HepG2 (cell line): ENCODE measurements around the gene TFG. TPM values are rescaled to one million over a fixed set of nuclear protein-coding genes. Genes with fewer than 3 reads are reported as not detected.

Experiments used
- ATAC-seq: fragments of 200-7000 bp; cut with Tn5 transposase; 3 replicates; pipeline ENCODE4 v1.9.1; 2020; ENCODE audit warnings: mild to moderate bottlenecking, moderate library complexity
- BruUV-seq: library from RNA; stranded (reverse); fragments of 400-500 nt; replicated peaks from 2 replicates; lab custom pipeline; 2021; lab: Mats Ljungman, UMichigan
- CTCF ChIA-PET: fragments of 300-600 bp; formaldehyde crosslinking; extraction: SDS; loops from one replicate; lab custom pipeline; 2021; ENCODE audit warnings: low total read pairs, inconsistent platforms, low intra/inter-chr PET ratio; lab: Yijun Ruan, JAX
- POLR2A ChIA-PET: fragments of 350-600 bp; sonication (Branson Sonifier 250); formaldehyde crosslinking; loops from one replicate; lab custom pipeline; 2020; ENCODE audit warnings: antibody characterized with exemption, inconsistent platforms; lab: Yijun Ruan, JAX
- DNase-seq: peaks from one replicate; pipeline ENCODE4 v3.0.0-alpha.2; 2015; ENCODE audit warnings: low spot score
- FAIRE-seq: peaks from 3 replicates; lab custom pipeline; 2011; peaks lifted over from hg19 to GRCh38; lab: Jason Lieb, UNC
- H2AFZ ChIP-seq: one replicate; pipeline ENCODE4 v1.6.1; 2011; ENCODE audit warnings: low read length, inconsistent platforms
- H3K27ac ChIP-seq: fragments of 300-600 bp; 3 replicates; pipeline ENCODE4 v1.8.0; 2011; ENCODE audit warnings: mixed run types, mild to moderate bottlenecking, mixed read lengths, low read length, inconsistent platforms; ENCODE audit not compliant: insufficient read depth; ENCODE audit errors: extremely low read length
- H3K27me3 ChIP-seq, 2 experiments: fragments of 200-600 bp in 1 of 2; 2 replicates in 1 of 2; 3 replicates in 1 of 2; pipeline versions ENCODE4 v1.6.0 to v1.8.0; 2011; ENCODE audit warnings: low read length in 2 of 2, mild to moderate bottlenecking in 2 of 2, moderate library complexity in 2 of 2, inconsistent platforms in 1 of 2; ENCODE audit not compliant: insufficient read depth in 2 of 2, control insufficient read depth in 1 of 2
- H3K36me3 ChIP-seq, 2 experiments: fragments of 200-600 bp in 1 of 2; replicated peaks in 1 of 2; 2 replicates in 1 of 2; 3 replicates in 1 of 2; pipeline versions ENCODE4 v1.5.1 to v1.8.0; 2011; ENCODE audit warnings: low read length in 2 of 2, inconsistent platforms in 1 of 2; ENCODE audit not compliant: insufficient read depth in 2 of 2, control insufficient read depth in 1 of 2
- H3K4me1 ChIP-seq: 2 replicates; pipeline ENCODE4 v1.5.1; 2012; ENCODE audit warnings: low read length, inconsistent platforms; ENCODE audit not compliant: insufficient read depth
- H3K4me2 ChIP-seq: 2 replicates; pipeline ENCODE4 v1.6.0; 2011; ENCODE audit warnings: low read depth, low read length, inconsistent platforms
- H3K4me3 ChIP-seq, 3 experiments: fragments of 200-600 bp in 1 of 3; sonication (generic), shearing (Covaris generic) in 1 of 3; replicated peaks in 1 of 3; 2 replicates each; pipeline ENCODE4 v1.5.1; 2011 to 2016; ENCODE audit warnings: low read length in 3 of 3, inconsistent platforms in 2 of 3, low read depth in 2 of 3, mild to moderate bottlenecking in 2 of 3, control low read depth in 1 of 3, mixed read lengths in 1 of 3; ENCODE audit not compliant: insufficient read depth in 1 of 3
- H3K79me2 ChIP-seq: one replicate; pipeline ENCODE4 v1.6.1; 2011; ENCODE audit warnings: low read length, inconsistent platforms; ENCODE audit not compliant: insufficient read depth
- H3K9ac ChIP-seq: 2 replicates; pipeline ENCODE4 v1.6.0; 2011; ENCODE audit warnings: mild to moderate bottlenecking, low read depth, low read length, inconsistent platforms; ENCODE audit not compliant: insufficient read depth
- H3K9me3 ChIP-seq: 2 replicates; pipeline ENCODE4 v1.5.1; 2012; ENCODE audit warnings: mild to moderate bottlenecking, low read length
- H4K20me1 ChIP-seq: 2 replicates; pipeline ENCODE4 v1.6.0; 2011; ENCODE audit warnings: inconsistent platforms, mild to moderate bottlenecking, low read length, moderate library complexity; ENCODE audit not compliant: insufficient read depth
- BRCA1 ChIP-seq: sonication (generic); formaldehyde crosslinking; IDR thresholded peaks from 2 replicates; pipeline ENCODE4 v1.4.0; 2020; ENCODE audit warnings: missing genetic modification reagents
- CSRNP1 ChIP-seq: sonication (generic); formaldehyde crosslinking; IDR thresholded peaks from 2 replicates; pipeline ENCODE4 v1.8.1; 2023; ENCODE audit warnings: mild to moderate bottlenecking, missing genetic modification reagents
- DNMT3B ChIP-seq: conservative IDR thresholded peaks from 2 replicates; pipeline ENCODE4 v1.6.1; 2016; ENCODE audit warnings: missing biosample characterization, control low read depth
- SOX5 ChIP-seq: IDR thresholded peaks from 2 replicates; pipeline ENCODE4 v1.6.1; 2016; ENCODE audit warnings: borderline replicate concordance
- TERF1 ChIP-seq: sonication (generic); formaldehyde crosslinking; IDR thresholded peaks from 2 replicates; pipeline ENCODE4 v1.8.0; 2022; ENCODE audit warnings: mild to moderate bottlenecking, missing genetic modification reagents, moderate library complexity
- ZFX ChIP-seq: sonication (generic); formaldehyde crosslinking; IDR thresholded peaks from 2 replicates; pipeline ENCODE4 v1.4.0; 2020; ENCODE audit warnings: mild to moderate bottlenecking, low read depth, missing genetic modification reagents, moderate library complexity
- WGBS: methylation state at CpG from one replicate; pipeline ENCODE4 v1.1.6; 2017; ENCODE audit warnings: low lambda C conversion rate; 5-methylcytosine and 5-hydroxymethylcytosine counted together
- in situ Hi-C: cut with HindIII; loops from 2 replicates; pipeline ENCODE4 v1.10.0; 2017; ENCODE audit warnings: low pct_unique_long_range_greater_than_20kb; ENCODE audit not compliant: extremely low pct_ligation_motif_present
- intact Hi-C: fragments of 100-400 bp; cut with micrococcal nuclease; formaldehyde crosslinking; loops from one replicate; pipeline ENCODE4 v1.10.0; 2022; ENCODE audit not compliant: unreplicated experiment
- polyA plus RNA-seq, 8 experiments: library from polyadenylated mRNA; depleted of rRNA in 3 of 8; stranded (reverse) in 7 of 8; unstranded in 1 of 8; fragments of >200 nt; fragmentation: Illumina TruSeq in 4 of 8; extraction: Trizol in 4 of 8; gene quantifications; 2 replicates each; pipeline versions ENCODE4 v1.2.1 to v1.2.3, GENCODE V29; 2011 to 2016; ENCODE audit warnings: low read depth in 4 of 8, missing spikeins in 1 of 8, mixed read lengths in 1 of 8; ENCODE audit not compliant: insufficient read depth in 1 of 8
- total RNA-seq, 5 experiments: library from RNA; depleted of rRNA; stranded (reverse); fragments of >200 nt; fragmentation: Illumina TruSeq; extraction: Trizol; gene quantifications; 2 replicates each; pipeline ENCODE4 v1.2.3, GENCODE V29; 2016; ENCODE audit warnings: low read depth in 1 of 5

The TFG gene
- total and polyA plus RNA-seq, 2 of the 13 experiments (the other 11 are each of a cell fraction or from before 2014, with no cell fraction given): 53.6 to 71.7 TPM

DNA sequence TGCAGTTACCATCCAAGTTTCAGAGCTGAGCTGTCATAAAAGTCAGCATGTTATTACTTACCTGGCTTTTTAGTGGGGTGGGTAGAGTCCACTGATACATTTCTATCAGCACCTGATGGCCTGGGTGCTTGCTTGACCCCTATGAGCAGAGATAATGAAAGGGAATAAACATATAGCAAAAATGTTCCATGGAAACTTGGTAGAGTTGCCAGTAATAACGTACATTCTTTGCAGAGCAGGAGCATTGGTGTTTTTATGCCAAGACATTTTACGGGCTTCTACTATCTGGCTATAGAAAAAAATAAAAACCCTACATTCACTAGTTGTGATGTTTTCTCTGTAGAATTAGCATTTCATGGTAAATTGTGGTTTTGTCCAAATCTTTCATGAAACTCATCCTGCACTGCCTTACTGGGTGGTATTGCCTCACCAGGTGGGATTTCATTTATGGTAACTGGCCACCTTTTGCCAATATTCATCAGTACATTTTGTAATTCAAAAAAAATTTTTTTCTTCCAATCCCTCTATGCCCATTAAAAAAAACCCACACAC, 70.9 kb downstream of the TFG start:
- Histone ChIP-seq H3K4me3 (no peak overlapping the region), H3K79me2 (no peaks in the 10 kb centered on the region), H3K9ac (no peak overlapping the region), H4K20me1 (no peaks in the 10 kb centered on the region), H3K9me3 (no peaks in the 10 kb centered on the region), H3K27me3 (no peaks in the 10 kb centered on the region), H2AFZ (no peak overlapping the region), H3K27ac (no peak overlapping the region), H3K4me2 (no peak overlapping the region), H3K4me1 (no peaks in the 10 kb centered on the region), H3K36me3 (no peaks in the 10 kb centered on the region)
- intact Hi-C loops: no loop called here
- CTCF ChIA-PET: no interaction called here
- in situ Hi-C loops: no loop called here
- DNase-seq (no peak), FAIRE-seq (no peak)
- BruUV-seq: no TSS peak
- WGBS: 33% methylated on average over 2 of the region's 2 CpGs
- no peak for TF ChIP-seq DNMT3B (CRISPR knock-in tag)
- no peak for TF ChIP-seq ZFX (CRISPR knock-in tag)
- TF ChIP-seq SOX5: no peak
- no peak for TF ChIP-seq TERF1
- no peak for TF ChIP-seq BRCA1 (CRISPR knock-in tag)
- no peak for TF ChIP-seq CSRNP1 (CRISPR knock-in tag)
- TF ChIP-seq, all 625 proteins: peak for 0
- no peak for ATAC-seq
- POLR2A ChIA-PET: no interaction called here
